Hypothalamus (tissue), 51 donors: ENCODE measurements around the gene KLHL30.

Experiments
- DNase-seq, 51 donors: peaks; one replicate each; lab custom pipeline; 2025; lab: John Stamatoyannopoulos, UW

The KLHL30 gene

GRCh38 chr2:238130111-238130695, 8.3 kb upstream of the KLHL30 start:
- no peak for DNase-seq

- no peak for DNase-seq
Observed at GRCh38 chr2:238130696-238131628, 7.5 kb upstream of the KLHL30 start.

DNA sequence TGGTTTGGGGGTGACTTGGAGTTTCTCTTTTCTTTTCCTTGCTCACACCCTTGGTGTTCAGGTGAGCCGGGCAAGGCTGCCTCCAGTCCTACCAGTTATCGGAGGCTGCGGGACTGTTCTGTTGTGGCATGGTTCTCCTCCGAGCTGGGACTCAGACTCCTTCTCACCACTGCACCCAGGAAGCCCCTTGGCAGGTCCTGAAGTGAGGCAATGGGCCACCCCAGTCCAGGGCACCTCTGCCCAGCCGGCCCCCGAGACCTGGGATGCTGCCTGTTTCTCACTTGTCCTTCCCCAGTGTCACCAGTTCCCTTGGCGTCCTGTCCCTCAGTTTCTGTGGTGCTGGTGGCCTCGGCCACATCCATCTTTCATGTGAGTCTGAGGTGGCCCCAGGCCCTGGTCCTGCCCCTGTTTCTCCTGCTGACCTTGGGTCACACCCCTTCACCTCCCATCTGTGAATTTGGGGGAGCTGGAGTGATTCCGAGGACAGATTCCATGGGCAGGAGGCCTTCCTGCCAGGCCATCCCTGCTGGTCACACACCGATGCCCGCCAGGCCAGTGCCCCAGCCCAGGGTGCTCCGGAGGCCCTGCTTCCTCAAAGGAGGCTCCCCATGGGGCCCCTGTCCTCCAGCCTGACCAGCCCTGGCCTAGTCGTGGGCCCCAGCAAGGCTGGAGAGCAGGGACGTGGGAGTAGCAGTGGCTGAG, 6.6 kb upstream of the KLHL30 start:
- no peak for DNase-seq

GRCh38 chr2:238132463-238133450, 5.7 kb upstream of the KLHL30 start:
- no peak for DNase-seq

DNA sequence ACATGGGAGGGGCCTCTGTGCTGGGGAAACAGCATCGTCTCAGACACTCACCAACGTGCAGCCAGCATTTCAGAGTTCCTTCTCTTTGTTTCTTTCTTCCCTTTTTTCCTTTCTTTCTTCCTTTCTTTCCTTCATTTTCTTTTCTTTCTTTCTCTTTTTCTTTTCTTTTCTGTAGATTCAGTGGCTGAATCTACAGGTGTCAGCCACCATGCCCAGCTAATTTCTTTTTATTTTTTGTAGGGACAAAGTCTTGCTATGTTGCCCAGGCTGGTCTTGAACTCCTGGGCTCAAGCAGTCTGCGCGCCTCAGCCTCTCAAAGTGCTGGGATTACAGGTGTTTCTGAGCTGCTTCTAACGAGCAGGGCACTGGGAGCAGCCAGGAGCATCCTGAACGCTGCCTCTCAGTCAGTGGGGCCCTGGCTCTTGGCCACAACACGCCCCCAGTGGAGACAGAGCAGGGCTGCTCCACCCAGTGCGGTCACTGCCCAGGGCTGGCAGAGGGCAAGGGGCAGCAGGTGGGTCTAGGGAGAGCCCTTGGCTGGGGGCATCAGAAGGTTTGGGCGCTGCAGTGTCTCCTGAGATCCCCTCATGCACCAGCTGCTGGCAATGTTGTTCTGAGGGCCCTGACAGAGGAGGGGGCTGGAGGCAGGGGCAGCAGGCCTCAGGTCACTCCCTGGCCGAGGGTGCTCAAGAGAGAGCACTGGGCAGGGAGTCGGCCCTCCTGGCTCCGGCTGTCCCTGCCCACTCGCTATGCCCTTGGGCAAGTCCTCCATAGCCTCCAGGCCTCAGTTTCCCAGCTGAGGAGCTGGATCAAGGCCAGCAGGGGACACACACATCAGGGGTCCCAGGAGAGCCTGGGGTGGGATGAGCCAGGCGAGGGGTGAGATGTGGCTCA, 4.7 kb upstream of the KLHL30 start:
- no peak for DNase-seq

- DNase-seq = no peak
Observed at GRCh38 chr2:238134393-238134785, 4.1 kb upstream of the KLHL30 start.

DNA sequence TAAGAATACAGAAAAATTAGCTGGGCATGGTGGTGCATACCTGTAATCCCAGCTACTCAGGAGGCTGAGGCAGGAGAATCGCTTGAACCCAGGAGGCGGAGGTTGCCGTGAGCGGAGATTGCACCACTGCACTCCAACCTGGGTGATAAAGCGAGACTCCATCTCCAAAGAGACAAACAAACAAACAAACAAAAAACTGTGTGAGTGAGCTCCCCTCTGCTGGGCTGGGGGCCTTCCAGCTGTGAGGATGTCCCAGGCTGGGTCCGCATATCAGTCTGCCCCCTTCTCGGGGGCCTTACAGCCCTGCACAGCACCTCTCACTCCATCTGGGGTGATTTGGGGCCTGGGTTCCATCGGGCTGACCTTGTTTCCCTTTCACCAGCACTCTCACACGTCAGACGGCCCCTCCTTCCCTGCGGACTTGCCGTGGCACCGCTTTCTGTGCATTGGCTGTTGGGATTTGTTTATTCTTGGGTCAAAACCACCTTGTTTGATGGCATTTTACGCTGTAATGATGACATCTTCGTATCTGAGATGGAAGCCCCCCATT, 2.8 kb upstream of the KLHL30 start:
- DNase-seq = no peak

GRCh38 chr2:238136820-238137537, 1.5 kb upstream of the KLHL30 start:
- peak in 2 of 51 donors; percentile 23 to 34 for DNase-seq

GRCh38 chr2:238137885-238138284, 583 bp upstream of the KLHL30 start:
- DNase-seq = no peak

DNA sequence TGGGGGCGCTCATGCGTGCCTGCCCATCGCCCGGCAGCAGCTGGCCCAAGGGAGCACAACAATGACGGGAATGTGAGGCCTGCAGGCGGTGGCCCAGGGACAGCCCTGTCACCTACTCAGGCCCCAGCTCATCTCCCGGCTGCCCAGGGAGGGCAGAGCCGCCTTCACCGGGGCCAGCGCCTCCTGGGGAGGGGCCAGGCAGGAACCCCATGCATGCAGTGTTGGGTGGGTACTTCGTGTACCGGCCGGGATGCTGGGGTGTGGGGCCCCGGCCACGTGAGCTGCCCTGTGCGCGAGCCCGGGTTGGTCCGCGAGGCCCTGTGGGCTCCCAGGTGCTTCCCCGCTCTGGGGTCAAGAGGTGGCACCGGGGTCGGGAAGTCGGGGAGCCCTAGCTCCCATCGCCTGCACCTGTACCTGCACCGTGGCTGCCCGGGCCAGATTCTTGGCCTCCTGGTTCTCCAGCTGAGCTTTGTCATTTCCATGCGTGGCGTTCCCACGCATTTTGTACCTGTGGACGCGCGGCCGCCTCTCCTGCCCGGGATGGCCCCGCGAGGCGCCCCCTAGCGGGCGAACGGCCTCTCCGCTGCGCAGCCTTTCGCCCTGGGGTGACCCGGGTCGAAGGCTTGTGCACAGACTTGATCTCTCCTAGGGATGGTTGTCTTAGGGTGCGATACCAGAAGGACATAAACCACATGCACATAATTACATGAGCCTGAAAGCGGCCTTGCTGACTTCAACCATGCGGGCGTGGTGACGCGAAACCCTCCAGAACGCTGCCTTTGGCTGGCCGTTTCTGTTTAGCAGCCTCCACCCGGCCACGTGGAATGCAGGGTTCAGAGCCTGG, 950 bp downstream of the KLHL30 start:
- DNase-seq = peak in 2 of 51 donors; percentile 33 to 34

- no peak for DNase-seq
Observed at GRCh38 chr2:238140040-238140439, 1.6 kb downstream of the KLHL30 start.

GRCh38 chr2:238140721-238141540, 2.5 kb downstream of the KLHL30 start:
- no peak for DNase-seq

- DNase-seq = no peak
Observed at GRCh38 chr2:238141541-238142318, 3.3 kb downstream of the KLHL30 start.

DNA sequence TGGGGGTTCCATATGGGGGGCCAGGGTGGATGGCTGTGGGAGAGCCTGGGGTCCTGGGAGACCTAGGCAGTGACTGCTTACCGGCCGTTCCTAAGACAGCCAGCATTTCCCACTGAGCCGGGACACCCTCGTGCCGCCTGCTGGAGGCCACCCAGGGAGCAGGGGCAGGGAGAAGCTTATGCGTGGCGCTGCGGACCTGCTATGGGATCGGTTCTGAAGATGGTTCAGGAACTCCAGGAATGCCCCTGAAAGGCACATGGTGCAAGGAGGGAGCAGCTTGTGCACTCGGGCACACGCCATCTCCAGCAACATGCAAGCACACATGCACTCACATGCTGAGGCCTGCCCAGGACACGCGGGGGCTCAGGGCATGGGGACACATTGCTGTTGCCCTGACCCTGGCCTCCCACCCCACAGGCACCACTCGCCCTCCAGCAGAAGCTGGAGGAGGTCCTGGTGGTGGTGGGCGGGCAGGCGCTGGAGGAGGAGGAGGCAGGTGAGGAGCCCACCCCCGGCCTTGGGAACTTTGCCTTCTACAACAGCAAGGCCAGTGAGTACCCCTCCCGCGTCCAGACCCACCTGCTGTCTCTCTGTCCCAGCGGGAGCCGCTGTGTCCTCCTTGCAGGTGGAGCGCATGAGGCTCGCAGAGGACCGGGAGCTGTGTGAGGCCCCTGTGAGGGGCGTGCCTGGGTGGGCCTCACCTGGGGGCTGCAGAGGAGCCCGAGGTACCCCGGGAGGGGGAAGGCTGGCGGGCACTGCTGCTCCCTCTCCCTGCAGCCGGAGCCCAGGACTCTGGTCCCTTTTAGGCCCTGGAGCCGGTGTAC, 4.1 kb downstream of the KLHL30 start:
- DNase-seq = no peak
